HL-60 (cell line): ENCODE data around the gene IPP.

Source experiments
- CTCF ChIP-seq: IDR thresholded peaks from one replicate; pipeline ENCODE4 v1.5.1; 2011; ENCODE audit warnings: low read length, control low read depth, inconsistent platforms; ENCODE audit not compliant: insufficient read depth
- POLR2AphosphoS5 ChIP-seq: IDR thresholded peaks from 2 replicates; pipeline ENCODE4 v1.6.1; 2012; ENCODE audit warnings: low read depth
- SPI1 ChIP-seq: IDR thresholded peaks from 2 replicates; pipeline ENCODE4 v1.6.1; 2012; ENCODE audit warnings: low read depth, mild to moderate bottlenecking, borderline replicate concordance
- TF ChIP-seq, protein P1 (sequence below): IDR thresholded peaks from 2 replicates; pipeline ENCODE4 v1.6.1; 2012; ENCODE audit warnings: low read depth; ENCODE audit not compliant: insufficient replicate concordance

DNA sequence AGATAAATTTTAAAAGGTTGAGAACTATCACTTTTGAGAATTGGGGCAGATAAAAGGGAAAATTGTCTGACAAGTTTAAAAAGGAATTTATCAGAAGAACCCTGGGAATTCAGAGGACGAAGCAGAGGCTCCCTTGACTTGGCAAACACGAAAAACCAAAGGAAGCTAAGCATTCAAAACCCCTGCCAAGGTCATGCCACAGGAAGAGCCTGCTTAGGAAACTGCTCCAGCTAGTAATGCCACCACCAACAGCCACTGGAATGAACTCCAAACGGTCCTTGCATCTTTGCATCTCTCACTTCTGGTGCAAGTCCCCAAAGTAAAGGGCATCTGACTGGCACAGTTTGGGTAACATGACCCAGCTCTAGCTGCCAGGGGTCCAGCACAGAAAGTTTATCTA lies 71.3 kb downstream of the IPP start:
- TF ChIP-seq CTCF (no peak), POLR2AphosphoS5 (no peak), SPI1 (no peak)
- TF ChIP-seq, protein P1, sequence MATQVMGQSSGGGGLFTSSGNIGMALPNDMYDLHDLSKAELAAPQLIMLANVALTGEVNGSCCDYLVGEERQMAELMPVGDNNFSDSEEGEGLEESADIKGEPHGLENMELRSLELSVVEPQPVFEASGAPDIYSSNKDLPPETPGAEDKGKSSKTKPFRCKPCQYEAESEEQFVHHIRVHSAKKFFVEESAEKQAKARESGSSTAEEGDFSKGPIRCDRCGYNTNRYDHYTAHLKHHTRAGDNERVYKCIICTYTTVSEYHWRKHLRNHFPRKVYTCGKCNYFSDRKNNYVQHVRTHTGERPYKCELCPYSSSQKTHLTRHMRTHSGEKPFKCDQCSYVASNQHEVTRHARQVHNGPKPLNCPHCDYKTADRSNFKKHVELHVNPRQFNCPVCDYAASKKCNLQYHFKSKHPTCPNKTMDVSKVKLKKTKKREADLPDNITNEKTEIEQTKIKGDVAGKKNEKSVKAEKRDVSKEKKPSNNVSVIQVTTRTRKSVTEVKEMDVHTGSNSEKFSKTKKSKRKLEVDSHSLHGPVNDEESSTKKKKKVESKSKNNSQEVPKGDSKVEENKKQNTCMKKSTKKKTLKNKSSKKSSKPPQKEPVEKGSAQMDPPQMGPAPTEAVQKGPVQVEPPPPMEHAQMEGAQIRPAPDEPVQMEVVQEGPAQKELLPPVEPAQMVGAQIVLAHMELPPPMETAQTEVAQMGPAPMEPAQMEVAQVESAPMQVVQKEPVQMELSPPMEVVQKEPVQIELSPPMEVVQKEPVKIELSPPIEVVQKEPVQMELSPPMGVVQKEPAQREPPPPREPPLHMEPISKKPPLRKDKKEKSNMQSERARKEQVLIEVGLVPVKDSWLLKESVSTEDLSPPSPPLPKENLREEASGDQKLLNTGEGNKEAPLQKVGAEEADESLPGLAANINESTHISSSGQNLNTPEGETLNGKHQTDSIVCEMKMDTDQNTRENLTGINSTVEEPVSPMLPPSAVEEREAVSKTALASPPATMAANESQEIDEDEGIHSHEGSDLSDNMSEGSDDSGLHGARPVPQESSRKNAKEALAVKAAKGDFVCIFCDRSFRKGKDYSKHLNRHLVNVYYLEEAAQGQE: no peak
